ENCODE measurements around the gene TMEM106C.

Gene TMEM106C

DNA sequence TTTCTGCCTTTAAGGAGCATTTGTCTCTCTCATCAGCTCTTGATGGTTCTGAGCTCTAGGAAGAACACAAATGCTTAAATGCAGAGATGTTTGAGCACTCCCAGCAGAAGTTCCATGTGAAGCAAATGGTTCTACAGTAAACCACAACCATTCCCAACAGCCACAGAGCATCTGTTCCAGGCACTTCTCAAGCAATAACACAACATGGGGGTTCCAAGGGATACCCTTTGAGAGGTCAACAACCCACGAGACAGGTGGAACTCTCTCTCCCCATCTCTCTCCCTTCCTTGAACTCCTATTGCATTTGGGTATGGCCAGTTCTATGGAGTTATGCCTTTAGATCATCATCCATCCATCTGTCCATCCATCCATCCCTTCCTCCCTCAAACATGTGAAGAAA lies 46.1 kb downstream of the TMEM106C start:
- H3K4me3 ChIP-seq (replicated peaks; ENCODE audit: low read depth, low read length), result no peak overlapping the region
- DNase-seq (ENCODE audit: low read depth), result no peak
- TF ChIP-seq, protein P1, sequence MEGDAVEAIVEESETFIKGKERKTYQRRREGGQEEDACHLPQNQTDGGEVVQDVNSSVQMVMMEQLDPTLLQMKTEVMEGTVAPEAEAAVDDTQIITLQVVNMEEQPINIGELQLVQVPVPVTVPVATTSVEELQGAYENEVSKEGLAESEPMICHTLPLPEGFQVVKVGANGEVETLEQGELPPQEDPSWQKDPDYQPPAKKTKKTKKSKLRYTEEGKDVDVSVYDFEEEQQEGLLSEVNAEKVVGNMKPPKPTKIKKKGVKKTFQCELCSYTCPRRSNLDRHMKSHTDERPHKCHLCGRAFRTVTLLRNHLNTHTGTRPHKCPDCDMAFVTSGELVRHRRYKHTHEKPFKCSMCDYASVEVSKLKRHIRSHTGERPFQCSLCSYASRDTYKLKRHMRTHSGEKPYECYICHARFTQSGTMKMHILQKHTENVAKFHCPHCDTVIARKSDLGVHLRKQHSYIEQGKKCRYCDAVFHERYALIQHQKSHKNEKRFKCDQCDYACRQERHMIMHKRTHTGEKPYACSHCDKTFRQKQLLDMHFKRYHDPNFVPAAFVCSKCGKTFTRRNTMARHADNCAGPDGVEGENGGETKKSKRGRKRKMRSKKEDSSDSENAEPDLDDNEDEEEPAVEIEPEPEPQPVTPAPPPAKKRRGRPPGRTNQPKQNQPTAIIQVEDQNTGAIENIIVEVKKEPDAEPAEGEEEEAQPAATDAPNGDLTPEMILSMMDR (IDR thresholded peaks at IDR 0.05; ENCODE audit: low read length, missing control alignments), result no peak

DNA sequence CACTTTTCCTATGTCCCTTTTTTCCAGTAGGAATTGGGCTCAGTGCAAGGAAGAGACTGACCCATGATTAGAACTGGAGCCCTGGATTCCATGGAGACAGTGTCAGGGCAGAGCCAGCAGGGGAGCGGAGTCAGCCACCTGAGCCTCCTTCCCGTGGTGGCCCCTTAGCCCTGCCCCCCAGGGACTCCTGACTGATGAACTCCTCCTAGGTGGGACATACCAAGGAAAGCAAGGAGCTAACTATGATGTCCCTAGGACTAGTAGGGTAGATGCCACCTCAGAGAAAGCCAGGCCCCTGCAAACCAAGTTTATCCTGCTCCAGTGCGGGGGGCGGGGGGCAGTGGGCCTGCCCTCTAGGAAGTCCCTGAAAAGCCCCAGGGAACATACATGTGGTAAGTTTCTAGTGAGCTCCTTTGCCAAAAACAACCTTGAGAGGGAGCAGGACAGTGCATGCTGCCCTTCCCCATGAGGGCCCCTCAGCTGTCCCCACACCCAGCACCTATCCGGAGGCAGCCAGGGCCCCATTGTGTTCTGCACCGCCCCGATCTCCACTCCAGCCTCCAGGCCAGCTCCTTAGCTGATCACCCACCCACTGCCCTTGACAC lies 47.1 kb downstream of the TMEM106C start:
- DNase-seq (ENCODE audit: low read depth), result no peak
- TF ChIP-seq, protein P1 (IDR thresholded peaks at IDR 0.05; ENCODE audit: low read length, missing control alignments), result no peak

DNA sequence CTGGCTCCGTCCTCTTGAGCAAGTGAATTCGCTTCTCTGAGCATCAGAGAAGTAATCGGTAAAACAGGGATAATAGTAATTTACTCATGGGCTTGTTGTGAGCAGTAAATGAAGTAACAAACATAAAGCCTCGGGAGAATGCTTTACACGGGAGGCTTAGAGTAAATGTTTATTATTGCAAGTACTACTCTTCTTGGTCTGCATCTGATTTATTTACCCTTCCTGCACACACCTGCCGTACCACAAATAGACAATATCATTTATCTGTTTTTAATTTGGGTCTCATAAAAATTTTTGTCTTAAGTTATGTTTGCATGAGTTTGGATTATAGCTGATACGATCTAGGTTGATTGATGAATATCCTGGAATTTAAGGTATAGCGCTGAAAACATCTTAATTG lies 48.7 kb downstream of the TMEM106C start:
- DNase-seq (ENCODE audit: low read depth), result no peak
- TF ChIP-seq, protein P1 (IDR thresholded peaks at IDR 0.05; ENCODE audit: low read length, missing control alignments), result no peak
- H3K4me3 ChIP-seq (replicated peaks; ENCODE audit: low read depth, low read length), result no peak overlapping the region

More for the DNA sequence above, 47.1 kb downstream of the TMEM106C start:
- H3K4me3 ChIP-seq (replicated peaks; ENCODE audit: low read depth, low read length), result no peak overlapping the region

DNA sequence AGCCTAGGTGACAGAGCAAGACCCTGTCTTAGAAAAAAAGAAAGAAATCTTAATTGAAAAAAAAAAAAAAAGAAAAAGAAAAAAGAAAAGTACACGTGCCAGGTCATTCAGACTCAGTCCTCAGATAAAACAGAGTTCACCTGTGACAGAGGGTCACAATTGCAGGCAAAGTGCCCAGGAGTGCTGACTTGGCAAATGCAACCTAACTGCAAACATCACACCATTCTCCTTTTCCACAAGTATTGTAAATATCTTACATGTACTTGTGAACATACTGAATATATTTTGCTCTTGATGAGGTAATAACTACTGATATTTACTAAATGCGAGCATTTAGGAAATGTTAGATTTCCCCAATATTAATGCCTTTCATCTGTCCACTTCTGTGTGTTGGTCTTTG lies 49.9 kb downstream of the TMEM106C start:
- no peak for DNase-seq (ENCODE audit: low read depth)
- H3K4me3 ChIP-seq (replicated peaks; ENCODE audit: low read depth, low read length), result no peak overlapping the region
- TF ChIP-seq, protein P1 (IDR thresholded peaks at IDR 0.05; ENCODE audit: low read length, missing control alignments), result no peak

DNA sequence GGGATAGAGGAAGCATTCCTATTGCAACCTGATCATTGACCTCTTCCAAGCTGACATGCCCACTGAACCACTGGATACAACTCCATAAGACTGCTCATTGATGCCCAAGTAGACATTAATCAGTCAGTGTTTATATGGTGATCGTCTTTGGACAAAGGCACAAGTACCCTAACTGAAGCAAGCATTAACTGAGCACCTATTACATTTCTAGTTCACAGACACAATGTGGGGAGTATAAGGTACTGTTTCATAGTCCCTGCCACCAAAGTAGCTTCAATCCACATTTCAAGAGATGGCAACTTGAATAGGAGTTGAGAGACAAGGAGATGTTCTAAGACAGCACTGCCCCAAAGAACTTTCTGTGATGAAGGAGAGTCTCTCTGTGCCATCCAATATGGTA lies 51.7 kb downstream of the TMEM106C start:
- TF ChIP-seq, protein P1 (IDR thresholded peaks at IDR 0.05; ENCODE audit: low read length, missing control alignments), result no peak
- DNase-seq (ENCODE audit: low read depth), result no peak
- H3K4me3 ChIP-seq (replicated peaks; ENCODE audit: low read depth, low read length), result no peak overlapping the region

DNA sequence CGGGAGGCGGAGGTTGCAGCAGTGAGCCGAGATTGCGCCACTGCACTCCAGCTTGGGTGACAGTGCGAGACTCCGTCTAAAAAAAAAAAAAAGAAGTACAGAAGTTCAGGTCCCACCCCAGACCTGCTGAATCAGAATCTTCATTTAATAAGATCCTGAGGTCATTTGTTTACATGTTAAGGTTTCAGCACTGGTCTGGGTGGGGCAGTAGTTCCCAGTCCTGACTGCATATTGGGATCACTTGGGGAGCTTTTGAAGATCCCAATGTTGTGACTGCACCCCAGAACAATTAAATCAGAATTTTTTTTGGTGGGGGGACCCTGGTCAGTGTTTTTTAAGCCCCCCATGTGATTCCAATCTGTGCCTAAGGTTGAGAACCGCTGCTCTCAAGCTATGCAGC lies 52.6 kb downstream of the TMEM106C start:
- no peak overlapping the region for H3K4me3 ChIP-seq (replicated peaks; ENCODE audit: low read depth, low read length)
- TF ChIP-seq, protein P1 (IDR thresholded peaks at IDR 0.05; ENCODE audit: low read length, missing control alignments), result no peak
- no peak for DNase-seq (ENCODE audit: low read depth)

DNA sequence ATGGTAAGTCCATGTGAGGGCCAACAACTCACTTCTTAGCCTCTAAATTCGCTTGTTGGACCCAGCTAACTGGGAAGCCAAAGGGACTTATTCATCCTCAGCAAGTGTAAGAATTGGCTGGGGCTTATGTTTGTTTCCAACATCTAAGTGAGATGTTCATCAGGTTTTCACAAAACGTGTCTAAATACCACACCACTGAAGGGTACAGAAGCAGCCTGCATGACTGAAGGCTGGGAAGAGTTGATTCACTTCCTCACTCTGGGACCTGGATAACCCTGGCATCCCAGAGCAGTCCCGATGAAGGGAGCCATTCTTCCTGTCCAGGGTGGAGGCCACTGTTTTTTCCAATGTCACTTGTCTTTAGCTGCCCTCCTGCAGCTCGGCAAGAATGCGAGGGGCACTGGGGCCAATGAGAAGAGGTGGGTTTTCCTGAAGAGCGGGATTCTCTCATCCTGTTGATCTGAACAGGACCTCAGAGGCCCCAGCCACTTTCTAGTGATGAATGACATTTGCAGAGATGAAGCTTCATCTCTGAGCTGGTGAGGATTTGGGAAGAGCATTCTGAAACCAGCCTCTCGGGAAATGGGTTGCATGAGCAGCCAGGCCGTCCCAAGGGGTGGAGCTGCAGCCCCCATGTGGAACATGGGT lies 53.1 kb downstream of the TMEM106C start:
- TF ChIP-seq, protein P1 (IDR thresholded peaks at IDR 0.05; ENCODE audit: low read length, missing control alignments), result no peak
- no peak overlapping the region for H3K4me3 ChIP-seq (replicated peaks; ENCODE audit: low read depth, low read length)
- no peak for DNase-seq (ENCODE audit: low read depth)
